ENCODE results near the gene DPP6.

DNA sequence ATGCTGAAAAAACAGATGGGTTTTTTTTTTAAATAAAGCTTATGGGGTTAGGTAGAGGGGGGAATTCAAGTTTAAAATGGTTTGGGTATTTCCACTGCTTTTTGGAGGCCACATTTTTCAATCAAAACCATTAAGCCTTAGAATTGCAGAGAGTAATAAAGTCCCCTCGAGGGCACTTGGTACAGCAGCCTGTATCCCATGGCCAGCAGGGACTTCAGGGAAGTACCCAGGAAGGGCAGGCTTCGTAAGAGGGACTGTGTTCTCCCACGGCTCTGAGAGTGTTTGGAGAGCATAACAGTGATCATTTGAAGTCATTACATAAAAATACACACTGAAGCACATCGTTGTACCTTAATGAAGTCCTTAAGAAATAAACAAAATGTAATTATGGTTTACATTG lies 432.7 kb downstream of the DPP6 start:
- TF ChIP-seq, protein P1, sequence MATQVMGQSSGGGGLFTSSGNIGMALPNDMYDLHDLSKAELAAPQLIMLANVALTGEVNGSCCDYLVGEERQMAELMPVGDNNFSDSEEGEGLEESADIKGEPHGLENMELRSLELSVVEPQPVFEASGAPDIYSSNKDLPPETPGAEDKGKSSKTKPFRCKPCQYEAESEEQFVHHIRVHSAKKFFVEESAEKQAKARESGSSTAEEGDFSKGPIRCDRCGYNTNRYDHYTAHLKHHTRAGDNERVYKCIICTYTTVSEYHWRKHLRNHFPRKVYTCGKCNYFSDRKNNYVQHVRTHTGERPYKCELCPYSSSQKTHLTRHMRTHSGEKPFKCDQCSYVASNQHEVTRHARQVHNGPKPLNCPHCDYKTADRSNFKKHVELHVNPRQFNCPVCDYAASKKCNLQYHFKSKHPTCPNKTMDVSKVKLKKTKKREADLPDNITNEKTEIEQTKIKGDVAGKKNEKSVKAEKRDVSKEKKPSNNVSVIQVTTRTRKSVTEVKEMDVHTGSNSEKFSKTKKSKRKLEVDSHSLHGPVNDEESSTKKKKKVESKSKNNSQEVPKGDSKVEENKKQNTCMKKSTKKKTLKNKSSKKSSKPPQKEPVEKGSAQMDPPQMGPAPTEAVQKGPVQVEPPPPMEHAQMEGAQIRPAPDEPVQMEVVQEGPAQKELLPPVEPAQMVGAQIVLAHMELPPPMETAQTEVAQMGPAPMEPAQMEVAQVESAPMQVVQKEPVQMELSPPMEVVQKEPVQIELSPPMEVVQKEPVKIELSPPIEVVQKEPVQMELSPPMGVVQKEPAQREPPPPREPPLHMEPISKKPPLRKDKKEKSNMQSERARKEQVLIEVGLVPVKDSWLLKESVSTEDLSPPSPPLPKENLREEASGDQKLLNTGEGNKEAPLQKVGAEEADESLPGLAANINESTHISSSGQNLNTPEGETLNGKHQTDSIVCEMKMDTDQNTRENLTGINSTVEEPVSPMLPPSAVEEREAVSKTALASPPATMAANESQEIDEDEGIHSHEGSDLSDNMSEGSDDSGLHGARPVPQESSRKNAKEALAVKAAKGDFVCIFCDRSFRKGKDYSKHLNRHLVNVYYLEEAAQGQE (IDR thresholded peaks at IDR 0.05; ENCODE audit: unreplicated experiment), result no peak
- TF ChIP-seq, protein P2, sequence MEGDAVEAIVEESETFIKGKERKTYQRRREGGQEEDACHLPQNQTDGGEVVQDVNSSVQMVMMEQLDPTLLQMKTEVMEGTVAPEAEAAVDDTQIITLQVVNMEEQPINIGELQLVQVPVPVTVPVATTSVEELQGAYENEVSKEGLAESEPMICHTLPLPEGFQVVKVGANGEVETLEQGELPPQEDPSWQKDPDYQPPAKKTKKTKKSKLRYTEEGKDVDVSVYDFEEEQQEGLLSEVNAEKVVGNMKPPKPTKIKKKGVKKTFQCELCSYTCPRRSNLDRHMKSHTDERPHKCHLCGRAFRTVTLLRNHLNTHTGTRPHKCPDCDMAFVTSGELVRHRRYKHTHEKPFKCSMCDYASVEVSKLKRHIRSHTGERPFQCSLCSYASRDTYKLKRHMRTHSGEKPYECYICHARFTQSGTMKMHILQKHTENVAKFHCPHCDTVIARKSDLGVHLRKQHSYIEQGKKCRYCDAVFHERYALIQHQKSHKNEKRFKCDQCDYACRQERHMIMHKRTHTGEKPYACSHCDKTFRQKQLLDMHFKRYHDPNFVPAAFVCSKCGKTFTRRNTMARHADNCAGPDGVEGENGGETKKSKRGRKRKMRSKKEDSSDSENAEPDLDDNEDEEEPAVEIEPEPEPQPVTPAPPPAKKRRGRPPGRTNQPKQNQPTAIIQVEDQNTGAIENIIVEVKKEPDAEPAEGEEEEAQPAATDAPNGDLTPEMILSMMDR (conservative IDR thresholded peaks at IDR 0.05; ENCODE audit: low read depth in 2 of 2), result no peak
- TF ChIP-seq EZH2phosphoT487 (IDR thresholded peaks at IDR 0.05; ENCODE audit: unreplicated experiment) (no peak), POLR2AphosphoS5 (IDR thresholded peaks at IDR 0.05; ENCODE audit: low read depth) (no peak), CREB1 (CRISPR knock-in tag; IDR thresholded peaks at IDR 0.05; ENCODE audit: low read depth) (no peak), EZH2 (IDR thresholded peaks at IDR 0.05; ENCODE audit: low read depth, unreplicated experiment) (no peak), JUNB (IDR thresholded peaks at IDR 0.05; ENCODE audit: unreplicated experiment) (no peak), NANOG (IDR thresholded peaks at IDR 0.05; ENCODE audit: borderline replicate concordance) (no peak), ZNF114 (CRISPR knock-in tag; IDR thresholded peaks at IDR 0.05) (no peak), STAT1 (IDR thresholded peaks at IDR 0.05; ENCODE audit: unreplicated experiment) (no peak), ZNF331 (CRISPR knock-in tag; IDR thresholded peaks at IDR 0.05; ENCODE audit: low read depth) (no peak)
- TF ChIP-seq, protein P3, sequence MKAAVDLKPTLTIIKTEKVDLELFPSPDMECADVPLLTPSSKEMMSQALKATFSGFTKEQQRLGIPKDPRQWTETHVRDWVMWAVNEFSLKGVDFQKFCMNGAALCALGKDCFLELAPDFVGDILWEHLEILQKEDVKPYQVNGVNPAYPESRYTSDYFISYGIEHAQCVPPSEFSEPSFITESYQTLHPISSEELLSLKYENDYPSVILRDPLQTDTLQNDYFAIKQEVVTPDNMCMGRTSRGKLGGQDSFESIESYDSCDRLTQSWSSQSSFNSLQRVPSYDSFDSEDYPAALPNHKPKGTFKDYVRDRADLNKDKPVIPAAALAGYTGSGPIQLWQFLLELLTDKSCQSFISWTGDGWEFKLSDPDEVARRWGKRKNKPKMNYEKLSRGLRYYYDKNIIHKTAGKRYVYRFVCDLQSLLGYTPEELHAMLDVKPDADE (IDR thresholded peaks at IDR 0.05), result no peak
- TF ChIP-seq, protein P4, sequence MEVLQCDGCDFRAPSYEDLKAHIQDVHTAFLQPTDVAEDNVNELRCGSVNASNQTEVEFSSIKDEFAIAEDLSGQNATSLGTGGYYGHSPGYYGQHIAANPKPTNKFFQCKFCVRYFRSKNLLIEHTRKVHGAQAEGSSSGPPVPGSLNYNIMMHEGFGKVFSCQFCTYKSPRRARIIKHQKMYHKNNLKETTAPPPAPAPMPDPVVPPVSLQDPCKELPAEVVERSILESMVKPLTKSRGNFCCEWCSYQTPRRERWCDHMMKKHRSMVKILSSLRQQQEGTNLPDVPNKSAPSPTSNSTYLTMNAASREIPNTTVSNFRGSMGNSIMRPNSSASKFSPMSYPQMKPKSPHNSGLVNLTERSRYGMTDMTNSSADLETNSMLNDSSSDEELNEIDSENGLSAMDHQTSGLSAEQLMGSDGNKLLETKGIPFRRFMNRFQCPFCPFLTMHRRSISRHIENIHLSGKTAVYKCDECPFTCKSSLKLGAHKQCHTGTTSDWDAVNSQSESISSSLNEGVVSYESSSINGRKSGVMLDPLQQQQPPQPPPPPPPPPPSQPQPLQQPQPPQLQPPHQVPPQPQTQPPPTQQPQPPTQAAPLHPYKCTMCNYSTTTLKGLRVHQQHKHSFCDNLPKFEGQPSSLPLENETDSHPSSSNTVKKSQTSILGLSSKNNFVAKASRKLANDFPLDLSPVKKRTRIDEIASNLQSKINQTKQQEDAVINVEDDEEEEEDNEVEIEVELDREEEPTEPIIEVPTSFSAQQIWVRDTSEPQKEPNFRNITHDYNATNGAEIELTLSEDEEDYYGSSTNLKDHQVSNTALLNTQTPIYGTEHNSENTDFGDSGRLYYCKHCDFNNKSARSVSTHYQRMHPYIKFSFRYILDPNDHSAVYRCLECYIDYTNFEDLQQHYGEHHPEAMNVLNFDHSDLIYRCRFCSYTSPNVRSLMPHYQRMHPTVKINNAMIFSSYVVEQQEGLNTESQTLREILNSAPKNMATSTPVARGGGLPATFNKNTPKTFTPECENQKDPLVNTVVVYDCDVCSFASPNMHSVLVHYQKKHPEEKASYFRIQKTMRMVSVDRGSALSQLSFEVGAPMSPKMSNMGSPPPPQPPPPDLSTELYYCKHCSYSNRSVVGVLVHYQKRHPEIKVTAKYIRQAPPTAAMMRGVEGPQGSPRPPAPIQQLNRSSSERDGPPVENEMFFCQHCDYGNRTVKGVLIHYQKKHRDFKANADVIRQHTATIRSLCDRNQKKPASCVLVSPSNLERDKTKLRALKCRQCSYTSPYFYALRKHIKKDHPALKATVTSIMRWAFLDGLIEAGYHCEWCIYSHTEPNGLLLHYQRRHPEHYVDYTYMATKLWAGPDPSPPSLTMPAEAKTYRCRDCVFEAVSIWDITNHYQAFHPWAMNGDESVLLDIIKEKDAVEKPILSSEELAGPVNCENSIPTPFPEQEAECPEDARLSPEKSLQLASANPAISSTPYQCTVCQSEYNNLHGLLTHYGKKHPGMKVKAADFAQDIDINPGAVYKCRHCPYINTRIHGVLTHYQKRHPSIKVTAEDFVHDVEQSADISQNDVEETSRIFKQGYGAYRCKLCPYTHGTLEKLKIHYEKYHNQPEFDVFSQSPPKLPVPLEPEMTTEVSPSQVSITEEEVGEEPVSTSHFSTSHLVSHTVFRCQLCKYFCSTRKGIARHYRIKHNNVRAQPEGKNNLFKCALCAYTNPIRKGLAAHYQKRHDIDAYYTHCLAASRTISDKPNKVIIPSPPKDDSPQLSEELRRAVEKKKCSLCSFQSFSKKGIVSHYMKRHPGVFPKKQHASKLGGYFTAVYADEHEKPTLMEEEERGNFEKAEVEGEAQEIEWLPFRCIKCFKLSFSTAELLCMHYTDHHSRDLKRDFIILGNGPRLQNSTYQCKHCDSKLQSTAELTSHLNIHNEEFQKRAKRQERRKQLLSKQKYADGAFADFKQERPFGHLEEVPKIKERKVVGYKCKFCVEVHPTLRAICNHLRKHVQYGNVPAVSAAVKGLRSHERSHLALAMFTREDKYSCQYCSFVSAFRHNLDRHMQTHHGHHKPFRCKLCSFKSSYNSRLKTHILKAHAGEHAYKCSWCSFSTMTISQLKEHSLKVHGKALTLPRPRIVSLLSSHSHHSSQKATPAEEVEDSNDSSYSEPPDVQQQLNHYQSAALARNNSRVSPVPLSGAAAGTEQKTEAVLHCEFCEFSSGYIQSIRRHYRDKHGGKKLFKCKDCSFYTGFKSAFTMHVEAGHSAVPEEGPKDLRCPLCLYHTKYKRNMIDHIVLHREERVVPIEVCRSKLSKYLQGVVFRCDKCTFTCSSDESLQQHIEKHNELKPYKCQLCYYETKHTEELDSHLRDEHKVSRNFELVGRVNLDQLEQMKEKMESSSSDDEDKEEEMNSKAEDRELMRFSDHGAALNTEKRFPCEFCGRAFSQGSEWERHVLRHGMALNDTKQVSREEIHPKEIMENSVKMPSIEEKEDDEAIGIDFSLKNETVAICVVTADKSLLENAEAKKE (CRISPR knock-in tag; IDR thresholded peaks at IDR 0.05), result no peak
